Endothelial cell of umbilical vein (primary cell): ENCODE data around the gene NUP43. TPM values are rescaled to one million over a fixed set of nuclear protein-coding genes. Genes with fewer than 3 reads are reported as not detected.

Experiments used
- Bru-seq: library from RNA; stranded (reverse); fragments of 400-500 nt; gene quantifications from one replicate; lab custom pipeline; 2021; lab: Mats Ljungman, UMichigan
- BruChase-seq, 2 experiments: library from RNA; stranded (reverse); fragments of 400-500 nt; gene quantifications; one replicate each; lab custom pipeline; 2021; lab: Mats Ljungman, UMichigan
- BruUV-seq: library from RNA; stranded (reverse); fragments of 400-500 nt; replicated peaks from 2 replicates; lab custom pipeline; 2021; lab: Mats Ljungman, UMichigan
- CTCF ChIA-PET: fragments of 300-600, 350-600 bp; sonication (Branson Sonifier 250); formaldehyde crosslinking; loops from one replicate; lab custom pipeline; 2021; ENCODE audit warnings: antibody characterized with exemption, inconsistent platforms; lab: Charles Lee
- POLR2A ChIA-PET: fragments of 300-600, 350-600 bp; sonication (Branson Sonifier 250); formaldehyde crosslinking; loops from one replicate; lab custom pipeline; 2021; ENCODE audit warnings: antibody characterized with exemption, inconsistent platforms; lab: Charles Lee
- DNase-seq: peaks from one replicate; pipeline ENCODE4 v3.0.0-alpha.2; 2011; ENCODE audit warnings: low read depth, low spot score
- FAIRE-seq: peaks from 2 replicates; lab custom pipeline; 2011; peaks lifted over from hg19 to GRCh38; lab: Jason Lieb, UNC
- H2AFZ ChIP-seq: 2 replicates; pipeline ENCODE4 v1.6.0; 2012; ENCODE audit warnings: low read depth, low read length, control low read depth, inconsistent platforms
- H3K27ac ChIP-seq: 2 replicates; pipeline ENCODE4 v1.5.1; 2011; ENCODE audit warnings: low read depth, mild to moderate bottlenecking, control low read depth, low read length, moderate library complexity; ENCODE audit not compliant: insufficient read depth
- H3K27me3 ChIP-seq, 2 experiments: 2 replicates each; pipeline versions ENCODE4 v1.6.0 to v1.6.1; 2011; ENCODE audit warnings: low read length in 2 of 2, mixed read lengths in 1 of 2; ENCODE audit not compliant: control insufficient read depth in 2 of 2, insufficient read depth in 2 of 2
- H3K36me3 ChIP-seq, 2 experiments: 2 replicates in 1 of 2; 3 replicates in 1 of 2; pipeline ENCODE4 v1.5.1; 2011; ENCODE audit warnings: low read length in 2 of 2, mild to moderate bottlenecking in 1 of 2, moderate library complexity in 1 of 2; ENCODE audit not compliant: control insufficient read depth in 2 of 2, insufficient read depth in 2 of 2; ENCODE audit errors: extremely low read depth in 1 of 2
- H3K4me1 ChIP-seq: 3 replicates; pipeline ENCODE4 v1.5.1; 2011; ENCODE audit warnings: mild to moderate bottlenecking, low read length; ENCODE audit not compliant: control insufficient read depth, insufficient read depth; ENCODE audit errors: extremely low read depth
- H3K4me2 ChIP-seq: 2 replicates; pipeline ENCODE4 v1.6.1; 2011; ENCODE audit warnings: low read length, control low read depth, mixed read lengths; ENCODE audit not compliant: insufficient read depth
- H3K4me3 ChIP-seq, 3 experiments: fragments of 200-600 bp in 1 of 3; sonication (generic), shearing (Covaris generic) in 1 of 3; replicated peaks in 1 of 3; 2 replicates each; pipeline ENCODE4 v1.5.1; 2011 to 2016; ENCODE audit warnings: control low read depth in 3 of 3, low read length in 3 of 3, mild to moderate bottlenecking in 2 of 3, inconsistent platforms in 1 of 3, low read depth in 1 of 3, moderate library complexity in 1 of 3; ENCODE audit not compliant: insufficient read depth in 1 of 3
- H3K79me2 ChIP-seq: 2 replicates; pipeline ENCODE4 v1.6.0; 2012; ENCODE audit warnings: low read length, inconsistent platforms; ENCODE audit not compliant: control insufficient read depth, insufficient read depth
- H3K9ac ChIP-seq: replicated peaks from 2 replicates; pipeline ENCODE3; 2011; ENCODE audit warnings: low read length, control low read depth; ENCODE audit not compliant: insufficient read depth; ENCODE audit errors: extremely low read depth
- H3K9me1 ChIP-seq: replicated peaks from 3 replicates; pipeline ENCODE4 v1.6.0; 2011; ENCODE audit warnings: mild to moderate bottlenecking, low read length; ENCODE audit not compliant: control insufficient read depth, insufficient read depth; ENCODE audit errors: extremely low read depth
- H3K9me3 ChIP-seq: replicated peaks from 2 replicates; pipeline ENCODE4 v1.5.1; 2012; ENCODE audit warnings: low read length, inconsistent platforms; ENCODE audit not compliant: control insufficient read depth, insufficient read depth
- H4K20me1 ChIP-seq: replicated peaks from 2 replicates; pipeline ENCODE3; 2011; ENCODE audit warnings: mild to moderate bottlenecking, low read length; ENCODE audit not compliant: control insufficient read depth, insufficient read depth; ENCODE audit errors: extremely low read depth
- CTCF ChIP-seq, 2 donors: IDR thresholded peaks; 1 replicate in 1 of 2; 2 replicates in 1 of 2; pipeline ENCODE4 v1.5.1; 2011; ENCODE audit warnings: low read length in 2 of 2, mild to moderate bottlenecking in 2 of 2, moderate library complexity in 2 of 2, control low read depth in 1 of 2, inconsistent platforms in 1 of 2, low read depth in 1 of 2; ENCODE audit not compliant: insufficient read depth in 1 of 2; ENCODE audit errors: extremely low read depth in 1 of 2
- JUN ChIP-seq: IDR thresholded peaks from 2 replicates; pipeline ENCODE4 v1.6.1; 2011; ENCODE audit warnings: borderline replicate concordance, low read depth; ENCODE audit not compliant: insufficient read length, insufficient read depth
- MAX ChIP-seq: IDR thresholded peaks from 2 replicates; pipeline ENCODE4 v1.6.1; 2011; ENCODE audit not compliant: insufficient read depth, insufficient read length
- POLR2A ChIP-seq: IDR thresholded peaks from 2 replicates; pipeline ENCODE4 v1.6.1; 2012; ENCODE audit warnings: low read depth, mild to moderate bottlenecking, control low read depth, low read length
- POLR2AphosphoS5 ChIP-seq: IDR thresholded peaks from 2 replicates; pipeline ENCODE4 v1.6.1; 2012; ENCODE audit warnings: low read depth, mild to moderate bottlenecking, control low read depth, low read length, moderate library complexity; ENCODE audit not compliant: insufficient read depth
- dilution Hi-C: fragments of 300-500 bp; cut with MboI; formaldehyde crosslinking; loops from one replicate; pipeline ENCODE4 v1.15.0; 2019; ENCODE audit warnings: low sequenced_read_pairs; ENCODE audit not compliant: extremely low pct_ligation_motif_present
- intact Hi-C: fragments of 100-400 bp; cut with micrococcal nuclease; formaldehyde crosslinking; loops from one replicate; pipeline ENCODE4 v1.10.0; 2022
- long read RNA-seq: library from polyadenylated mRNA; stranded (forward); transcript quantifications from one replicate; pipeline ENCODE4 v2.0.0, GENCODE V29; 2021
- polyA minus RNA-seq, 3 experiments: library from RNA; depleted of rRNA, polyadenylated mRNA; stranded (reverse); fragments of >200 nt; gene quantifications; 1 replicate in 1 of 3; 2 replicates in 2 of 3; pipeline ENCODE4 v1.2.3, GENCODE V29; 2011
- polyA plus RNA-seq, 4 experiments: library from polyadenylated mRNA; depleted of rRNA in 3 of 4; stranded (reverse) in 3 of 4; unstranded in 1 of 4; fragments of >200 nt; gene quantifications; 2 replicates each; pipeline versions ENCODE4 v1.2.1 to v1.2.3, GENCODE V29; 2011 to 2012; ENCODE audit warnings: missing spikeins in 1 of 4
- total RNA-seq: library from RNA; stranded (reverse); gene quantifications from 2 replicates; pipeline ENCODE4 v1.2.3, GENCODE V29; 2021

The NUP43 gene
- total RNA-seq (49.0 and 56.8 TPM in 2 replicates), polyA plus RNA-seq (12.3 and 14.9 TPM in 2 replicates), polyA minus RNA-seq (70.1 and 87.7 TPM in 2 replicates), Bru-seq, nascent RNA (percentile 78 among the genes with signal in this experiment), BruChase-seq, experiment 1, labeled RNA remaining after a 6-hour chase (percentile 93 among the genes with signal in this experiment), BruChase-seq, experiment 2, labeled RNA remaining after a 2-hour chase (percentile 92 among the genes with signal in this experiment)
- 14.8 and 16.0 TPM in 2 replicates for polyA plus RNA-seq (2011; cell fraction: cytosol; rRNA removed)
- 34.9 and 53.1 TPM in 2 replicates for polyA plus RNA-seq (2011; cell fraction: nucleus; rRNA removed)
- polyA plus RNA-seq (2012) = 20.4 and 33.2 TPM in 2 replicates
- polyA minus RNA-seq (2011; cell fraction: cytosol; rRNA and poly(A)+ RNA removed) = 24.8 TPM
- polyA minus RNA-seq (2011; cell fraction: nucleus; rRNA and poly(A)+ RNA removed) = 21.5 and 31.9 TPM in 2 replicates
- long read RNA-seq, transcript NUP43-201 (8 exons, 3,874 nt) = major isoform, 6 of 16 reads
- long read RNA-seq, partial matches to known transcripts = 3 of 16 reads
- long read RNA-seq, other reads (novel, unspliced or antisense) = 7 of 16 reads

GRCh38 chr6:149746147-149746946, at the start of gene NUP43:
TSS of gene NUP43 (minus strand) at chr6:149746529. CDS start at chr6:149746495, 34 bp downstream.
- dilution Hi-C loops = no loop called here
- no peaks in the 10 kb centered on the region for H3K9me1 ChIP-seq
- intact Hi-C loops = loop anchor here (1.0 kb wide), 3 partner anchors 28 to 200 kb away; partner anchors contain the start of genes LATS1 and PPIL4
- peaks cover 12% of the 10 kb centered on the region for H3K4me1 ChIP-seq
- peak within 1 kb of the TSS; percentile 89 for H3K9ac ChIP-seq
- TF ChIP-seq JUN (no peak), CTCF (IDR thresholded peaks at IDR 0.05; ENCODE audit: extremely low read depth in 1 of 2, insufficient read depth in 1 of 2, low read depth in 1 of 2, low read length in 2 of 2) (peak; percentile 34 to 53), POLR2AphosphoS5 (peak; percentile 63), POLR2A (peak; percentile 82), MAX (peak; percentile 17)
- BruUV-seq = TSS peak; percentile 64
- POLR2A ChIA-PET = no interaction called here
- H2AFZ ChIP-seq = peak within 1 kb of the TSS; percentile 94
- no peaks in the 10 kb centered on the region for H4K20me1 ChIP-seq
- DNase-seq (peak; percentile 92), FAIRE-seq (peak; percentile 92)
- H3K27ac ChIP-seq = peak within 1 kb of the TSS; percentile 47
- H3K36me3 ChIP-seq = peaks cover 3 to 9% of the 10 kb centered on the region in 2 experiments
- no peaks in the 10 kb centered on the region for H3K27me3 ChIP-seq
- H3K4me2 ChIP-seq = peak within 1 kb of the TSS; percentile 90
- peak within 1 kb of the TSS; percentile 83 to 97 (median 96) for H3K4me3 ChIP-seq
- no peaks in the 10 kb centered on the region for H3K9me3 ChIP-seq
- peaks cover 33% of the 10 kb centered on the region for H3K79me2 ChIP-seq
- CTCF ChIA-PET = interaction anchor here (0.9 to 2.5 kb wide), 2 partner anchors 23 to 28 kb away, joined by 3 to 10 read pairs; partner anchors contain the start of gene LATS1
